PC-3 (cell line): ENCODE results near the gene FGD3. TPM values are rescaled to one million over a fixed set of nuclear protein-coding genes. Genes with fewer than 3 reads are reported as not detected.
A peak's percentile ranks its signal among the peaks of the same experiment; 100 is the strongest.

Experiments used
- ATAC-seq: fragments of 200-7000 bp; cut with Tn5 transposase; 2 replicates; pipeline ENCODE4 v1.9.1; 2020; ENCODE audit warnings: mild to moderate bottlenecking, moderate library complexity
- BruUV-seq: library from RNA; stranded (reverse); fragments of 400-500 nt; replicated peaks from 2 replicates; lab custom pipeline; 2021; lab: Mats Ljungman, UMichigan
- CTCF ChIA-PET: fragments of 300-600 bp; sonication (Branson Sonifier 250); formaldehyde crosslinking; loops from one replicate; lab custom pipeline; 2022; ENCODE audit warnings: antibody characterized with exemption; lab: Charles Lee
- POLR2A ChIA-PET: fragments of 300-600 bp; sonication (Branson Sonifier 250); formaldehyde crosslinking; loops from one replicate; lab custom pipeline; 2022; ENCODE audit warnings: antibody characterized with exemption; ENCODE audit not compliant: unreplicated experiment; lab: Charles Lee
- DNase-seq: peaks from one replicate; pipeline ENCODE4 v3.0.0-alpha.2; 2015
- H2AFZ ChIP-seq: fragments of 300-600 bp; sonication (generic); 2 replicates; pipeline ENCODE4 v1.6.0; 2016; ENCODE audit warnings: antibody characterized with exemption, low read length
- H3F3A ChIP-seq: fragments of 300-600 bp; sonication (generic); one replicate; pipeline ENCODE4 v1.6.0; 2017; ENCODE audit warnings: antibody characterized with exemption, low read length, control low read depth, mild to moderate bottlenecking; ENCODE audit not compliant: unreplicated experiment
- H3K27ac ChIP-seq: fragments of 300-600 bp; sonication (generic); 2 replicates; pipeline ENCODE4 v1.5.1; 2016; ENCODE audit warnings: mild to moderate bottlenecking, low read length
- H3K27me3 ChIP-seq: fragments of 300-600 bp; sonication (generic); 2 replicates; pipeline ENCODE4 v1.6.1; 2016; ENCODE audit warnings: low read length, mixed read lengths
- H3K36me3 ChIP-seq: fragments of 300-600 bp; sonication (generic); 2 replicates; pipeline ENCODE4 v1.6.1; 2016; ENCODE audit warnings: low read depth, mixed run types, low read length, mixed read lengths
- H3K4me1 ChIP-seq: fragments of 300-600 bp; sonication (generic); 2 replicates; pipeline ENCODE4 v1.5.1; 2016; ENCODE audit warnings: low read length; ENCODE audit not compliant: insufficient read depth
- H3K4me2 ChIP-seq: fragments of 300-600 bp; sonication (generic); 2 replicates; pipeline ENCODE4 v1.6.0; 2016; ENCODE audit warnings: low read length
- H3K4me3 ChIP-seq: fragments of 300-600 bp; sonication (generic); 2 replicates; pipeline ENCODE4 v1.5.1; 2016; ENCODE audit warnings: mild to moderate bottlenecking, low read length, mixed read lengths
- H3K79me2 ChIP-seq: fragments of 300-600 bp; sonication (generic); 2 replicates; pipeline ENCODE4 v1.6.1; 2017; ENCODE audit warnings: low read length, mixed read lengths
- H3K9ac ChIP-seq: fragments of 300-600 bp; sonication (generic); 2 replicates; pipeline ENCODE4 v1.6.0; 2016; ENCODE audit warnings: mild to moderate bottlenecking, low read length
- H3K9me2 ChIP-seq: fragments of 300-600 bp; sonication (generic); replicated peaks from 2 replicates; pipeline ENCODE4 v1.6.1; 2016; ENCODE audit warnings: mixed run types, low read length, mixed read lengths
- H3K9me3 ChIP-seq: fragments of 300-600 bp; sonication (generic); 2 replicates; pipeline ENCODE4 v1.6.1; 2016; ENCODE audit warnings: low read length, mixed read lengths
- H4K20me1 ChIP-seq: fragments of 300-600 bp; sonication (generic); 2 replicates; pipeline ENCODE4 v1.6.1; 2016; ENCODE audit warnings: low read length, mixed read lengths
- CTCF ChIP-seq: fragments of 300-600 bp; sonication (generic); conservative IDR thresholded peaks from 2 replicates; pipeline ENCODE4 v1.5.1; 2017; ENCODE audit warnings: antibody characterized with exemption, low read depth, mild to moderate bottlenecking, low read length
- EZH2 ChIP-seq: fragments of 300-600 bp; sonication (generic); IDR thresholded peaks from one replicate; pipeline ENCODE4 v1.6.1; 2017; ENCODE audit warnings: antibody characterized with exemption, mild to moderate bottlenecking, low read length; ENCODE audit not compliant: unreplicated experiment
- EZH2phosphoT487 ChIP-seq: fragments of 300-600 bp; sonication (generic); IDR thresholded peaks from 2 replicates; pipeline ENCODE4 v1.6.1; 2018; ENCODE audit warnings: mild to moderate bottlenecking, antibody characterized with exemption, low read length, borderline replicate concordance
- intact Hi-C: fragments of 100-400 bp; cut with micrococcal nuclease; formaldehyde crosslinking; loops from 2 replicates; pipeline ENCODE4 v1.9.0; 2023
- total RNA-seq: library from RNA; depleted of rRNA; stranded (reverse); fragments of >200 nt; gene quantifications from 2 replicates; pipeline ENCODE4 v1.2.3, GENCODE V29; 2014

Gene FGD3
- total RNA-seq, 1 experiment from 2014 or later: 5.4 TPM

DNA sequence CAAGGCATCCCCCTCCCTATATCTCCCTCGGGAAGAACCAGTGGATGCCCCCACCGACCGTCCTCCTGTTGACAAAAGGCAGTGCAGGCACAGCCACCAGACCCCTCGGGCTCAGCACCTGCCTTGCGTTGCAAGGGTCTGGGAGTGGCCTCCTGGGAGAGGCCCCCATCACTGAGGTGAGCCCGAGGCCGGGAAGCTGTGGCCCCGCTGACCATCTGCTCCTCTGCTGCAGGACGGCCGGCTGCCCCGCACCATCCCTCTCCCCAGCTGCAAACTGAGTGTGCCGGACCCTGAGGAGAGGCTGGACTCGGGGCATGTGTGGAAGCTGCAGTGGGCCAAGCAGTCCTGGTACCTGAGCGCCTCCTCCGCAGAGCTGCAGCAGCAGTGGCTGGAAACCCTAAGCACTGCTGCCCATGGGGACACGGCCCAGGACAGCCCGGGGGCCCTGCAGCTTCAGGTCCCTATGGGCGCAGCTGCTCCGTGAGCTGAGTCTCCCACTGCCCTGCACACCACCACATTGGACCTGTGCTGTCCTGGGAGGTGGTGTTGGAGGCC lies 87.9 kb downstream of the FGD3 start:
- ChIA-PET POLR2A (no interaction called here), CTCF (no interaction called here)
- no TSS peak for BruUV-seq
- no peaks in the 10 kb centered on the region for H3K4me1 ChIP-seq
- H3K4me3 ChIP-seq: no peak overlapping the region
- TF ChIP-seq EZH2: no peak
- TF ChIP-seq CTCF: no peak
- no peak for TF ChIP-seq EZH2phosphoT487
- no peak overlapping the region for H3K4me2 ChIP-seq
- no peaks in the 10 kb centered on the region for H3K27me3 ChIP-seq
- ATAC-seq (no peak), DNase-seq (no peak)
- no peaks in the 10 kb centered on the region for H3K9me3 ChIP-seq
- H3K36me3 ChIP-seq: no peaks in the 10 kb centered on the region
- no peaks in the 10 kb centered on the region for H3F3A ChIP-seq
- no peak overlapping the region for H3K9ac ChIP-seq
- H3K79me2 ChIP-seq: no peaks in the 10 kb centered on the region
- H2AFZ ChIP-seq: no peak overlapping the region
- H3K27ac ChIP-seq: no peak overlapping the region
- intact Hi-C loops: no loop called here
- H4K20me1 ChIP-seq: no peaks in the 10 kb centered on the region
- no peaks in the 10 kb centered on the region for H3K9me2 ChIP-seq

- ChIA-PET CTCF (no interaction called here), POLR2A (no interaction called here)
- DNase-seq (no peak), ATAC-seq (peak; percentile 22; the same call in 1 of the 2 replicates)
- Histone ChIP-seq H4K20me1 (no peaks in the 10 kb centered on the region), H3K27me3 (no peaks in the 10 kb centered on the region), H3K79me2 (no peaks in the 10 kb centered on the region), H3K27ac (no peak overlapping the region), H3K4me2 (no peak overlapping the region), H2AFZ (no peak overlapping the region), H3K4me3 (no peak overlapping the region), H3K9me3 (no peaks in the 10 kb centered on the region), H3K36me3 (no peaks in the 10 kb centered on the region), H3F3A (no peaks in the 10 kb centered on the region), H3K9ac (no peak overlapping the region), H3K4me1 (no peaks in the 10 kb centered on the region), H3K9me2 (no peaks in the 10 kb centered on the region)
- no TSS peak for BruUV-seq
- intact Hi-C loops: no loop called here
- TF ChIP-seq CTCF (no peak), EZH2phosphoT487 (no peak), EZH2 (no peak)
These were observed 88.6 kb downstream of the FGD3 start for GRCh38 chr9:93035821-93036351.

GRCh38 chr9:93036887-93037475 lies 89.7 kb downstream of the FGD3 start:
- ChIA-PET CTCF (no interaction called here), POLR2A (no interaction called here)
- Histone ChIP-seq H2AFZ (no peak overlapping the region), H4K20me1 (no peaks in the 10 kb centered on the region), H3K9me3 (no peaks in the 10 kb centered on the region), H3K9me2 (no peaks in the 10 kb centered on the region), H3K4me3 (no peak overlapping the region), H3K27me3 (no peaks in the 10 kb centered on the region), H3F3A (no peaks in the 10 kb centered on the region), H3K4me2 (no peak overlapping the region), H3K4me1 (no peaks in the 10 kb centered on the region), H3K27ac (no peak overlapping the region), H3K79me2 (no peaks in the 10 kb centered on the region), H3K9ac (no peak overlapping the region), H3K36me3 (no peaks in the 10 kb centered on the region)
- intact Hi-C loops: no loop called here
- no TSS peak for BruUV-seq
- DNase-seq (no peak), ATAC-seq (no peak)
- TF ChIP-seq EZH2phosphoT487: no peak
- no peak for TF ChIP-seq EZH2
- TF ChIP-seq CTCF: no peak
